Effector CD8-positive, alpha-beta T cell (primary cell): ENCODE results near the gene ALDH1A1.
"Not testable (repeated sequence)": the region's sequence is repeated elsewhere in the genome, so short reads cannot be mapped to it uniquely, and the experiment has no call there.

Source experiments
- DNase-seq: peaks from one replicate; lab custom pipeline; 2025; lab: John Stamatoyannopoulos, UW

ALDH1A1 gene

GRCh38 chr9:72943844-72944462, 8.9 kb downstream of the ALDH1A1 start:
- no peak for DNase-seq

GRCh38 chr9:72942451-72942850, 10.4 kb downstream of the ALDH1A1 start:
- DNase-seq: no peak

GRCh38 chr9:72939581-72939980, 13.3 kb downstream of the ALDH1A1 start:
- not testable (repeated sequence) for DNase-seq

DNA sequence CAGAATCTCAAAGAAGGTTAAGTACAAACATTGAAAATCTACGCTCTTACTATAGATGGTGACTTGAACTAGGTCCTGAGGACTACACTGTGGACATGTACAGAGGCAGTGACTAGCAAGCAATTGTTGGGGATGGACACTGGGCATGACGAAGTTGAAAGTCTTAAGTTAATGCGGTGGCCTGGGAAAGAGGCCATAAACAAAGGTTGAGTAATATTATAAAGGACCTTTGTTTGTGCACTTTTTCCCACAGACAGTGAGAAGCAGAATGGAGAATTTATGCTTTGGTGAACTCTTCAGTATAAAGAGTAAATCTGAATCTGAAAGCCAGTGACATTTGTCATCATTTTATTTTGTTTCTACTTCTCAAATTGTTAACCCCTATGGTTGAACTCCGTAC, 15.3 kb downstream of the ALDH1A1 start:
- no peak for DNase-seq

GRCh38 chr9:72936679-72937078, 16.2 kb downstream of the ALDH1A1 start:
- no peak for DNase-seq

DNA sequence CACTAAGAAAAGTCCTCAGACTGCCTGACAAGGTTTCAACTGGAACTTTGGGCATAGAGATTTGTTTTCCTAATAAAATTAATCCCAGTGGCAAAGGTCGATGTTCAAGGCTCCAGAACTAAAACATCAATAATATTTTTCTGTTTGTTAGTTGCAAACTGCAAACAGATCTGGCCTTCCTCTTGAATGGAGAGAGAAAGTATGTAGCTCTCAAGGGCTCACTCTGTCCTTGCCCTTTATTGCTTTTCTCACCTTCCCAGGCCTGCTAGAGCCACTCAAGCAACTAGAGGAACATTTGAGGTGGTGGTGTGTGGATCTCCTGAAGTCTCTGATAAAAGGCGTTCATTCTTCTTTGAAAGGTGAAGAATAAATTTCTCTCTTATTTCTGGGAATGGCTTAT, 16.6 kb downstream of the ALDH1A1 start:
- no peak for DNase-seq

- no peak for DNase-seq
Observed at GRCh38 chr9:72935595-72935994, 17.3 kb downstream of the ALDH1A1 start.

DNA sequence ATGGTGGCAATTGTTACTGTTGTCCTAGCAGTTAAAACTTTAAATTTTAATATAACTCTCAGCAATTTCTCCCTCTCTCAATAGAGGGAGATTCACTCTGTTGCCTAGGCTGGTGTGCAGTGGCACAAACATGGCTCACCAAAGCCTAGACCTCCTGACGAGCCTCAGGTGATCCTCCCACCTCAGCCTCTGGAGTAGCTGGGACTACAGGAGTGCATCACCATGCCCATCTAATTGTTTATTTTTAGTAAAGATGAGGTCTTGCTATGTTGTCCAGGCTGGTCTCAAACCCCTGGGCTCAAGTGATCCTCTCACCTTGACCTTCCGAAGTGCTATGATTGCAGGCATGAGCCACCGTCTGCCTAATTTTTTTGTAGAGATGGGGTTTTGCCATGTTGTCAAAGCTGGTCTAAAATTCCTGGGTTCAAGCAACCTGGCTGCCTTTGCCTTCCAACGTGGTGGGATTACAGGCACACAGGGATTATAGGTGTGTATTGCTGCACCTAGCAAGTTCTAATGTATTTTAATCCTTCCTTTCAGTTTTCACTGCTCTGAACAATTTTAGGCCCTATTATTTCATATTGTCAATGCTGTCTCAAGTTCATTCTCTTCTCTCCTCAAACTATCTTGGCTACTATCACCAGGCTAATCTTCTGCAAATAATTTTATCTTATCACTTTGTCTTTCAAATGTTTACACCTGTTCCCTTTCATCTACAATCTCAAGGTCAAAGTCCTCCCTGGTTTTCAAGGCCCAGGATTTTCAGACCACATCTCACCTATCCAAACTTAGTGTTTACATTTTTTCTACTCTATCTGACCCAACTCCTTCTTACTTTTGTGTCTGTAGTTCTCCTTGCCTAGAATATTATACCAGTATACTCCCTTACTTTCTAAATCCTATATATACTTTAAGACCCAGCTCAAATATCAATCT, 18.9 kb downstream of the ALDH1A1 start:
- no peak for DNase-seq

GRCh38 chr9:72932619-72933018, 20.2 kb downstream of the ALDH1A1 start:
- DNase-seq: no peak

DNA sequence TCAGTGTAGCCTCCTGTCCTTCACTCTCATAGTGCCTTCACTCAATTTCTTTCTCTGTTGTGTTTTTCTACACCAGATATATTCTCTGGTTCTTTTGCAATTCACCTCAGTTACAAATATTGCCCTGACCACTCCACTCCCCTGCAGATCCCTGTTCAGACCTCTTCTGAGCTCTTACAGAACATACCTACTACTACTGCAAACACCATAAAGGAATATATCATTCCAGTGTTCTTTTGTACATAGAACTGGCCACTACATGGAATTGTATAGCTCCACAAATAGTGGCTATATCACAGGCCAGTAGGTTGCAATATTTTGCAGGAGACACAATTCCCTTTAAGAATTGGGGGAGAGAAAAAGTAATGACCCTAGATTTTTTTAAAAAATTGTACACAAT, 21.0 kb downstream of the ALDH1A1 start:
- no peak for DNase-seq

DNA sequence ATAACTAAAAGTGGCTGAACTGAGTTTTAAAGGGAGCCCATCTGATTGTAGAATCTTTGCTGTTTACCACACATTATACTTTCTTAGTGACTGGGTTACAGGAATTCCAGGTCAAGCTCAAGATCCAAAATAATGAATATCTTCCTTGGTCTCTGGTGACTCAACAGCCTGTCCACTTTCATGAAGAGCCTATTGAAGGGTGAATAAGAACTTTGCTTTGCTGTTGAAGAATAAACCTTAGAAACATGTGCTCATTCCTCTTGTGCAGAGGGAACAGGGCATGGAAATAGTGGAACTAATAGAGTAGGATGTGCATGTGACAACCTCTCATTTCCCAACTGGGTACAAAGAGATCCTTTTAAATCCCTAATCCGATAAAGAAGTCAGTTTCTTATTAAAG, 21.4 kb downstream of the ALDH1A1 start:
- DNase-seq: no peak

DNA sequence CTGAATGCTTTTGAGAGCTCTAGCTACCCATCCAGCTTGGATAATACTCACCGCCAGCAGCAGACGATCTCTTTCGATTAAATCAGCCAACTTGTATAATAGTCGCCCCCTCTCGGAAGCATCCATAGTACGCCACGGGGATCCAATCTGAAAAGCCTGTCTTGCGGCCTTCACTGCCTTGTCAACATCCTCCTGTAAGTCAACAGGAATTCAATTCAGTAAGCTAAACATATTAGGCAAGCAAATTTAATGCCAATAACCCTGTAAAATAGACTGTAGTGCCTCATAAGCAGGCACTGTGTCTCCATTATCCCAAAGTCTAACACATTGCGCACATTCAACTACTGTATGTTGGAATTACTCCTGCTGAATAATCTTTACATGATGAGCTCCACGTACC, 22.0 kb downstream of the ALDH1A1 start:
- DNase-seq: no peak

GRCh38 chr9:72929542-72929941, 23.3 kb downstream of the ALDH1A1 start:
- DNase-seq: no peak

- DNase-seq: no peak
Observed at GRCh38 chr9:72928042-72928507, 24.8 kb downstream of the ALDH1A1 start.

DNA sequence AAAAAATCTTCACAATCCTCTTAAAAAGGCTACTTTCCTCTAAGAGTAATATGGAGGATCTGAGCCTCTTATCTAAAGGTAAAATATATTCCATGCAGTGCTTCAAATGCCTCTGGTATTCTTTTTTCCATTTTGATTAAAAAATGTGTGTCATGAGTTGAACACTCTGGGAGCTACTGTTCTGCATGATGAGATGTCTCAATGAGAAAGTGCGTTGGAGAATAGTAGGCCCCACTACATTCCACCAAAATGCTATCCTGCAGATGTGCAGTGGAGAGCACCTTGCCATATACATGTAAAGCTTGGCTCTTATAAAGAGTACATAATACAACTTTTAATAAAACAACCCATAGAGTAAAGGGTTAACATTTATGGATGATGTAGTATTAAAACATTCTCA, 26.3 kb downstream of the ALDH1A1 start:
- DNase-seq: no peak

- DNase-seq: no peak
Observed at GRCh38 chr9:72925891-72926290, 27.0 kb downstream of the ALDH1A1 start.

- no peak for DNase-seq
Observed at GRCh38 chr9:72925126-72925789, 27.6 kb downstream of the ALDH1A1 start.

DNA sequence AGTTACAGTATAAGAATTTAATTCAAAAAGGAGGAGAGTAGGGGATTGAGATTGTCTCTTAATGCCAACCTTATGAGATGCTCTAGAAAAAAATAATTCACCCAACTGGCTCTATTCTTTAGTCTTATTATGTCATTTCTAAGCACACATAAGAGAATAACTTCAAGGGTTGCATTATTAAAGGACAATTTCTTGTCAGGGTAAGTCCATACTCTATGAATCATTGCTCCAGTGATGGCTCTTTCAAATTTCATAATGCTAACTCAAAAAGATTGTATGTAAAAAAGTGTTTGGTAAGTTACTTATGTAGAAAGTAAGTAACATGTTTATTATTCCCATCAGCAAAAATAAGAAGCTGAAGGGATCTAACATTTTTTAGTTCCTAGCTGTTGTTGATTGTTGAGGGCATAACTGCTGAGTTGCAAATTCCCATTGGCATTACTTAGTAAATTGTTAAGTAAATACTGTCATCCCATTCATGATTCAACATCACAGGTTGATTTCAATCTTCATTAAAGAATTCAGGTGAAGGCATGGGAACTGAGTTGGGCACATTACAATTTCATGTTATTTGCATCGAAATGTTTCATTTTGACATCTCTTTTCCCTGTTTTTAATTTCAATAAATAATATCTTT, 28.6 kb downstream of the ALDH1A1 start:
- DNase-seq: no peak

GRCh38 chr9:72923077-72923476, 29.8 kb downstream of the ALDH1A1 start:
- no peak for DNase-seq

- no peak for DNase-seq
Observed at GRCh38 chr9:72921888-72922654, 30.8 kb downstream of the ALDH1A1 start.

DNA sequence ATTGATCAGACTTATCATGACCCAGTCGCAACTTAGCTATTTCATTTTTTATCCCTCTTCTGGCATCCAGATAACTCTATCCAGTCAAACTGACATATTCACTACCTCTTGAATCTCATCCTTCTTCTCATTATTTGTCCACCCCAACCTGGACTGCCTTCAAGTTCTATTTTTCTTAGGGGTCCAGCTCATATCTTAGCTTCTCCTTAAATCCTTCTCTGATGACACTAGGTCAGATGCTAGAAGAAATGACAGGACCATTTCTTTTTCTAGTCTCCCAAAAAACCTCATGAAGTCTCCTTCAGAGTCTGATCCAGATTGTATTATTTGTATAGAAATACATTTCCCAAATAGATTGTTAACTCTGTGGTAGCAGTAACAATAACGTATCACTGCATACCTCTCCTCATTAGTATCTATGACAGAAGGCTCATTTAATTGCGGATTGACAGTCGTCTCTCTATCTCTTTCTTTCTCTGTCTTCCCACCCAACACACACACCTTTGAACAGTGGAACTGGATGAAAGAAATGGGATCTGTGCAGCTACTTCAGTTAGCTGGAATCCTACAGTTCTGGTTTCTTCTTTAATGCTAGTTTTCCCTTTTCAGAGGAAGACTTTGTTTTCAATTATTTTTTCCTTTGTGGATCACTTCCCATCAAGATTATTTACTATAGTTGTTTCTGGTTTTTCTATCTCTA, 33.5 kb downstream of the ALDH1A1 start:
- DNase-seq: no peak
